H1 (cell line): ENCODE data around the gene RFPL3.

Experiments used
- EZH2 ChIP-seq: fragments of 200-600 bp; sonication (generic); IDR thresholded peaks from 2 replicates; pipeline ENCODE4 v1.7.1; 2012; ENCODE audit warnings: low read depth, mild to moderate bottlenecking, moderate library complexity, low read length, inconsistent platforms; ENCODE audit not compliant: severe bottlenecking
- HDAC2 ChIP-seq, 2 experiments: fragments of 300-600 bp in 1 of 2; sonication (generic) in 1 of 2; IDR thresholded peaks; 2 replicates each; pipeline ENCODE4 v1.6.1; 2011 to 2012; ENCODE audit warnings: low read depth in 2 of 2, low read length in 2 of 2, mild to moderate bottlenecking in 2 of 2, moderate library complexity in 2 of 2, borderline replicate concordance in 1 of 2, inconsistent platforms in 1 of 2
- TCF12 ChIP-seq: IDR thresholded peaks from 2 replicates; pipeline ENCODE4 v1.6.1; 2011; ENCODE audit warnings: low read depth, mild to moderate bottlenecking, low read length
- TF ChIP-seq, protein P1 (sequence below), 3 experiments: IDR thresholded peaks; 1 replicate in 2 of 3; 2 replicates in 1 of 3; pipeline versions ENCODE4 v1.5.1 to v1.6.1; 2011; ENCODE audit warnings: low read length in 3 of 3, mild to moderate bottlenecking in 3 of 3, inconsistent platforms in 2 of 3, low read depth in 1 of 3, moderate library complexity in 1 of 3; ENCODE audit not compliant: insufficient read depth in 1 of 3; ENCODE audit errors: control extremely low read depth in 1 of 3

DNA sequence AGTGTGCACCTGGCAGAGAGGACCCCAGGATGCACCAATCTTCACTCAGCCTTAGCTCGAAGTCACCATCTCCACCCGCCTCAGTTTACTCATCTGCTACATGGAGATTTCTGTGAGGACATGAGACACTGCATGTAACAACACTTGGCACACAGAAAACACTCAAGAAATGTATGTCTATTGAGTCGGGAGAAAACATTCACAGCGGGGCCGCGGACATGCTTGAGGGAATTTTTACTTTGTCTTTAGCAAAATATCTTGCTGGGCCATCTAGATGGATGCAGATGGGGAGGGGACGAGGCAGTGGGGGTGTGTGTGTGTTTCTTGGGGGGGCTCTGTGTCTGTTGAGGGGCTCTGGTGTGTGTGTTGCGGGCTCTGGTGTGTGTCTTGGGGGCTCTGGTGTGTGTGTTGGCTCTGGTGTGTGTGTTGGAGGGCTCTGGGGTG, 28.4 kb upstream of the RFPL3 start:
- no peak for TF ChIP-seq HDAC2 (IDR thresholded peaks at IDR 0.05; ENCODE audit: borderline replicate concordance in 1 of 2, low read depth in 2 of 2, low read length in 2 of 2)
- no peak for TF ChIP-seq EZH2
- TF ChIP-seq, protein P1, sequence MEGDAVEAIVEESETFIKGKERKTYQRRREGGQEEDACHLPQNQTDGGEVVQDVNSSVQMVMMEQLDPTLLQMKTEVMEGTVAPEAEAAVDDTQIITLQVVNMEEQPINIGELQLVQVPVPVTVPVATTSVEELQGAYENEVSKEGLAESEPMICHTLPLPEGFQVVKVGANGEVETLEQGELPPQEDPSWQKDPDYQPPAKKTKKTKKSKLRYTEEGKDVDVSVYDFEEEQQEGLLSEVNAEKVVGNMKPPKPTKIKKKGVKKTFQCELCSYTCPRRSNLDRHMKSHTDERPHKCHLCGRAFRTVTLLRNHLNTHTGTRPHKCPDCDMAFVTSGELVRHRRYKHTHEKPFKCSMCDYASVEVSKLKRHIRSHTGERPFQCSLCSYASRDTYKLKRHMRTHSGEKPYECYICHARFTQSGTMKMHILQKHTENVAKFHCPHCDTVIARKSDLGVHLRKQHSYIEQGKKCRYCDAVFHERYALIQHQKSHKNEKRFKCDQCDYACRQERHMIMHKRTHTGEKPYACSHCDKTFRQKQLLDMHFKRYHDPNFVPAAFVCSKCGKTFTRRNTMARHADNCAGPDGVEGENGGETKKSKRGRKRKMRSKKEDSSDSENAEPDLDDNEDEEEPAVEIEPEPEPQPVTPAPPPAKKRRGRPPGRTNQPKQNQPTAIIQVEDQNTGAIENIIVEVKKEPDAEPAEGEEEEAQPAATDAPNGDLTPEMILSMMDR (IDR thresholded peaks at IDR 0.05; ENCODE audit: control extremely low read depth in 1 of 3, insufficient read depth in 1 of 3, low read depth in 1 of 3, low read length in 3 of 3): no peak
- TF ChIP-seq TCF12: no peak
